ES-I3 (cell line): ENCODE measurements around the gene EGLN2.

ENCODE experiments used
- H3K36me3 ChIP-seq: 2 replicates; pipeline ENCODE4 v1.6.1; 2013; ENCODE audit warnings: mild to moderate bottlenecking, low read length, control low read depth, moderate library complexity; ENCODE audit not compliant: insufficient read depth
- H3K4me1 ChIP-seq: 2 replicates; pipeline ENCODE4 v1.6.1; 2013; ENCODE audit warnings: mild to moderate bottlenecking, control low read depth, low read length; ENCODE audit not compliant: insufficient read depth
- H3K9ac ChIP-seq: 2 replicates; pipeline ENCODE4 v1.6.1; 2013; ENCODE audit warnings: low read depth, mild to moderate bottlenecking, low read length, moderate library complexity
- H3K9me3 ChIP-seq: 2 replicates; pipeline ENCODE4 v1.6.1; 2013; ENCODE audit warnings: mild to moderate bottlenecking, low read length, moderate library complexity; ENCODE audit not compliant: control insufficient read depth, insufficient read depth

The EGLN2 gene

DNA sequence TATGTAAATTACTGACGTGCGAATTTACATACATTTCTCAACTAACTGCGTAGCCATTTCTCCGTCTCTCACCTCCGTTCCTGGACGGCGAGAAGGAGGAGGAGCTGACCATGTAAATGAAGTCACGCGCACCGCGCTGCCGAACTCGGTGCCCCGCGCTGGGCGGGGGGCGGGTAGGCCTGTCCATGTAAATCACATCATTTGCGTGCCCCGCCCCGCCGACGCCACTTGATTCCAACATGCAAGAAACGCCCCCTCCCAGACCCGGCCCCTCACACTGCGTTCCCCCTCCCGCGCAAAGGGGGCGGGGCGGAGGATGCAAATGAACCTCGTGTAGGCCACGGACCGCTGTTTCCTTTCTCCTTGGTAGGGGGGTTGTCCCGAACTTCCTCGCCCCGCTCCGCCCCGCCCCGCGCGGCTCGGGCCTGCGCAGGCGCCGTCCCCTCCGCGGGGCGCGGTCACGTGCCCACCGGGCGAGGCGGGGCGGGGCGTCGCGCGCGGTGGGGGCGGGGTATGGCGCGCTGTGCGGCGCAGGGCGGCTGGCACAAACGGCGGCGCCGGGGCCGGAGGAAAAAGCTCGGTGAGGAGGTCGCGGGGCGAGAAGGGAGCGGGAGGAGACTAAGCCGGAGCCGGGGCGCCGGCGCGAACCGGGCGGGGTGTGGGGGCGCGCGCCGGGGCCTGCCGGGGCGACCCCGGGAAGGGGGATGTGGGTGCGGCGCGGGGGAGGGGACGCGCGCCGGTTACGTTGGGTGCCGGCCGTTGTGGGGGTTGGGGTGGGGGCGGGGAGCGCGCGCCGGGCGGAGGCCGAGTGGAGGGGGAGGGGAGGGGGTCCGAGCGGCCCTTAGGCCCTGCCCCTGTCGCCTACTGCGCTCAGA, at the start of gene EGLN2:
EGLN2 (plus strand) TSS at position 509 of the 875 bp plus-strand sequence. CDS start 1,382 bp downstream, outside the sequence.
- H3K9me3 ChIP-seq, result no peaks in the 10 kb centered on the region
- H3K9ac ChIP-seq, result peak within 1 kb of the TSS; percentile 86
- no peaks in the 10 kb centered on the region; the same call in 1 of the 2 replicates for H3K36me3 ChIP-seq
- peaks cover 14% of the 10 kb centered on the region; the same call in 1 of the 2 replicates for H3K4me1 ChIP-seq

- Histone ChIP-seq H3K4me1 (peaks cover 4% of the 10 kb centered on the region), H3K9me3 (no peaks in the 10 kb centered on the region), H3K9ac (peak within 1 kb of the TSS; percentile 94), H3K36me3 (no peaks in the 10 kb centered on the region)
Observed at GRCh38 chr19:40750058-40750873, 48.7 kb upstream of the EGLN2 start, which contains the start of gene ACTMAP. TSS of gene ACTMAP (minus strand) at chr19:40750477. CDS start at chr19:40749803, 674 bp downstream.

DNA sequence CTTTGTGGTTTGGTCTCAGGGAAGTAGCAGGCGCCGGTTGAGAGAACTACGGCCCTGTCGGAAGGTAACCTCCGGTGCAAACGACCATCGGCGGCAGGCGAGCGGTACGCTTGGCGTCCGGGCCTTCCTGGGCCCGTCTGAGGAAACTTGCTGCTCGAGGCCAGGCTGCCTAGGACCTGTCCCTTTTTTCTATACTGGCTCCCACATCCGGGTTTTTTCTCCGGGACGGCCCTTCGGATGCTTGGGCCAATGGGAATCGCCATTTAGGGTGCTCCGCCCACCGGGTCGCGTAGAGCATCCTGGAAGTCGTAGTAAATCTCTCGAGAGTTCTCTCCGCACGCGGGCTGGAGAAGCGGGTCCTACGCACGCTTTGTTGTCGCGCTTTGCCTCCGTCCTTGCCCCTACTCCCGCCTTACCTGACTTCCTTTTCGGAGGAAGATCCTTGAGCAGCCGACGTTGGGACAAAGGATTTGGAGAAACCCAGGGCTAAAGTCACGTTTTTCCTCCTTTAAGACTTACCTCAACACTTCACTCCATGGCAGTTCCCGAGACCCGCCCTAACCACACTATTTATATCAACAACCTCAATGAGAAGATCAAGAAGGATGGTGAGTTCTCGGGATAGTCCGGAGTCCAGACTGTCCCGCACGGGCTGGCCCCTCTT, 48.0 kb upstream of the EGLN2 start, which contains the start of gene SNRPA:
SNRPA (plus strand) TSS at position 330 of the 664 bp plus-strand sequence; CDS start at position 536, 206 bp downstream.
- Histone ChIP-seq H3K4me1 (no peaks in the 10 kb centered on the region), H3K9me3 (no peaks in the 10 kb centered on the region), H3K9ac (peak within 1 kb of the TSS; percentile 94), H3K36me3 (peaks cover 5% of the 10 kb centered on the region; the same call in 1 of the 2 replicates)

DNA sequence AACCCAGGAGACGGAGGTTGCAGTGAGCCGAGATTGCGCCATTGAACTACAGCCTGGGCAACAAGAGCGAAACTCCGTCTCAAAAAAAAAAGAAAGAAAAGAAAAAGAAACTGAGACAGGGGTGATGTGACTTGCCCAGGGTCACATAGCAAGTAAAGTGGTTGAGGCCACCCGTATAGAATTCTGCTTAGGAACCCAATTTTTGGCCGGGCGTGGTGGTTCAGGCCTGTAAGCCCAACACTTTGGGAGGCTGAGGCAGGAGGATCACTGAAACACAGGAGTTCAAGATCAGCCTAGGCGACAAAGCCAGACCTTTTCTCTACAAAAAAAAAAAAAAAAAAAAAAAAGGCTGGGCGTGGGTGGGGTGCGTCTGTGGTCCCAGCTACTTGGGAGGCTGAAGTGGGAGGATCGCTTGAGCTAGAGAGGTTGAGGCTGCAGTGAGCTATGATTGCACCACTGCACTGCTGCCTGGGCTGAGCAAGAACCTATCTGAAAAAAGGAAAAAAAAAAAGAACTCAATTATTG, 46.7 kb upstream of the EGLN2 start:
- Histone ChIP-seq H3K4me1 (no peaks in the 10 kb centered on the region), H3K9ac (peak overlapping the region; percentile 94; the same call in 1 of the 2 replicates), H3K36me3 (peaks cover 19% of the 10 kb centered on the region), H3K9me3 (no peaks in the 10 kb centered on the region)

GRCh38 chr19:40754611-40755247, 44.3 kb upstream of the EGLN2 start:
- H3K4me1 ChIP-seq, result no peaks in the 10 kb centered on the region
- H3K9ac ChIP-seq, result no peak overlapping the region
- H3K36me3 ChIP-seq, result peaks cover 36% of the 10 kb centered on the region
- H3K9me3 ChIP-seq, result no peaks in the 10 kb centered on the region

- no peak overlapping the region for H3K9ac ChIP-seq
- no peaks in the 10 kb centered on the region for H3K9me3 ChIP-seq
- peaks cover 39% of the 10 kb centered on the region for H3K36me3 ChIP-seq
- no peaks in the 10 kb centered on the region for H3K4me1 ChIP-seq
Observed at GRCh38 chr19:40755248-40755624, 43.8 kb upstream of the EGLN2 start.

DNA sequence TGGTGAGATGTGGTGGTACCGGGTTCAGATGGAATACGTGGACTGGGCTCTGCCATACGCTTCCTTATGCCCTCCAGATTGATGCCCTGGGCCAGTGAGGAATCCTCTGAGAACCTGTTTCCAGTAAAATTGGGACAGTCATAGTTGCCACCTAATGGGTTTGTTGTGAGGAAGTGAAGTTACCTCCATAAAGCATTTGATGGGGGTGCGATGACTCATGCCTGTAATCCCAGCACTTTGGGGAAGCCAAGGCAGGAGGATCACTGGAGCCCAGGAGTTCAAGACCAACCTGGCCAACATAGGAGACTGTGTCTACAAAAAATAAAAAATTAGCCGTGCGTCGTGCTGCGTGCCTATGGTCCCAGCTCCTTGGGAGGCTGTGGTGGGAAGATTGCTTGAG, 43.2 kb upstream of the EGLN2 start:
- peaks cover 44% of the 10 kb centered on the region for H3K36me3 ChIP-seq
- no peaks in the 10 kb centered on the region for H3K4me1 ChIP-seq
- no peak overlapping the region for H3K9ac ChIP-seq
- no peaks in the 10 kb centered on the region for H3K9me3 ChIP-seq

DNA sequence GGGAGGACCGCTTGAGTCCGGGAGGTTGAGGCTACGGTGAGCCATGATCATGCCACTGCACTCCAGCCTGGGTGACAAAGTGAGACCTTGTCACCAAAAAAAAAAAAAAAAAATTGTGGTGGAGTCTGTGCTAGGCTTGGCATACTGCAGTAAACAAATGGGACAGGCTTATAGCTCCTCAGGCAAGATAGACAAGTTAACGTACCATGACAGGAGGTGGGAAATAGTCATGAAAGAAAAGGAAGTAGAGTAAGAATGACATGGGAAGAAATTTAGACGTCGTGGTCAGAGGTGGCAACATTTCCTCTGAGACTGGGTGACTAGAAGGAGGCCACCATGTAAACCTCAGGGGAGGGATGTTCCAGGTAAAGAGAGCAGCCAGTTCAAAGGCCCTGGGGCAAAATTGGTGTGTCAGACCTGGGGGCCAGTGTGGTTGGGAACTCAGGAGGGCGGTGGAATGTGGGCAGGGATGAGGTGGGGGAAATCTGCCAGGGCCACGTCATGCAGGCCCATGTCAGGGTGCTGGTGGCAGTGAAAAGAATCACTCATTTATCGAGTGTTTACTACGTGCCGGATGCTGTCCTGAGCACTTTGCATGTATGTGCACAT, 42.4 kb upstream of the EGLN2 start:
- H3K9ac ChIP-seq, result no peak overlapping the region
- no peaks in the 10 kb centered on the region for H3K4me1 ChIP-seq
- H3K9me3 ChIP-seq, result no peaks in the 10 kb centered on the region
- H3K36me3 ChIP-seq, result peaks cover 47% of the 10 kb centered on the region

GRCh38 chr19:40758491-40758890, 40.5 kb upstream of the EGLN2 start:
- H3K36me3 ChIP-seq, result peaks cover 61% of the 10 kb centered on the region

GRCh38 chr19:40759352-40759751, 39.6 kb upstream of the EGLN2 start:
- Histone ChIP-seq H3K4me1 (no peaks in the 10 kb centered on the region), H3K9ac (no peak overlapping the region), H3K9me3 (no peaks in the 10 kb centered on the region), H3K36me3 (peaks cover 69% of the 10 kb centered on the region)

More at GRCh38 chr19:40758491-40758890, 40.5 kb upstream of the EGLN2 start:
- no peaks in the 10 kb centered on the region for H3K9me3 ChIP-seq
- no peak overlapping the region for H3K9ac ChIP-seq
- H3K4me1 ChIP-seq, result no peaks in the 10 kb centered on the region

DNA sequence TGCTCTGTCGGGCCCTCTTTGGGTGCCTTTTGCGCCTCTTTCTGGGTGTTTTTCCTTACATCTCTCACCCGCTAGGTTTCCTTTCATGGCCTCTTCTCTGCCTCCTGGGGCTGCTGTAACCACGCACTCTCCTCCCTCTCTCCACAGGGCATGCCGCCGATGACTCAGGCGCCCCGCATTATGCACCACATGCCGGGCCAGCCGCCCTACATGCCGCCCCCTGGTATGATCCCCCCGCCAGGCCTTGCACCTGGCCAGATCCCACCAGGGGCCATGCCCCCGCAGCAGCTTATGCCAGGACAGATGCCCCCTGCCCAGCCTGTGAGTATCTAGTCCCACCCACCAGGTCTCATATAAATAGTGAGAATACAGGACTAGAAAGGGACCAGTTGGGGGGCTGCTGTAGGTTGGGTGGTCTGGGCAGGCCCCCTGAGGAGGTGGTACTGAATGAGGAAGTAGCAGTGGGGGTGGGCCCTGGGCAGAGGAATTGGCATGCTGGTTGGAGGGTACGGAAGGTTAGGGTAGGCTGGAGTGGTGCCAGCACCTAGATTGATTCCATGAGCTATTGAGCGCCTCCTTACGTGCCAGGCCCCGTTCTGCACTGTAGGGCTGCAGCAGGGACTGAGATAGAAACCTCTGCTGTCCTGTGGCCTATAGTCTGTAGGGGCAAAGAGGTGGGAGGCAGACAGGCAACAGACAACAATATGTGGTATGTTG, 36.1 kb upstream of the EGLN2 start:
- no peaks in the 10 kb centered on the region for H3K9me3 ChIP-seq
- peaks cover 63% of the 10 kb centered on the region for H3K36me3 ChIP-seq
- no peak overlapping the region for H3K9ac ChIP-seq
- no peaks in the 10 kb centered on the region for H3K4me1 ChIP-seq

- H3K36me3 ChIP-seq, result peaks cover 57% of the 10 kb centered on the region
- H3K9ac ChIP-seq, result no peak overlapping the region
- no peaks in the 10 kb centered on the region for H3K4me1 ChIP-seq
- no peaks in the 10 kb centered on the region for H3K9me3 ChIP-seq
Observed at GRCh38 chr19:40763526-40763925, 35.5 kb upstream of the EGLN2 start.

DNA sequence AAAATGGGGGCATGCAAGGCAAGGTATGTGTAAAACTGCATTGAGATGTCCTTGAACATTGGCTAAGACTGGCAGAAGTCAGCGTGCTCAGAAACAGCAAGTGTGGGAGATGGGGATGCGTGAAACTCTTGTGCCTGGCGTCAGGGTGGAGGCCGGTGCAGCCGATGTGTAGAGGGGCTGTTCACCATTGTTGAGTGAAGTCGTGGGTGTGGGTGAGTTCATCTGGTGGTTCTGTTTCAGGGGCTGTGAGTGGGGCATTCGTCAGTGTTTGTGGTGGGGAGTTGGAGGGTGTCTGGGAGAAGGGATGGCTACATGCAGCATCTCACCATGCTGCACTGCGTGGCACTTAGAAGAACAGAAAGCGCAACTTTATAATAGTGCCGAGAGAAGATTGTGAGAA, 35.0 kb upstream of the EGLN2 start:
- peaks cover 56% of the 10 kb centered on the region for H3K36me3 ChIP-seq
- H3K9ac ChIP-seq, result no peak overlapping the region
- no peaks in the 10 kb centered on the region for H3K9me3 ChIP-seq
- no peaks in the 10 kb centered on the region for H3K4me1 ChIP-seq
